ENCODE data around the gene SORL1.
"Not testable (repeated sequence)": the region's sequence is repeated elsewhere in the genome, so short reads cannot be mapped to it uniquely, and the experiment has no call there.

SORL1 gene

DNA sequence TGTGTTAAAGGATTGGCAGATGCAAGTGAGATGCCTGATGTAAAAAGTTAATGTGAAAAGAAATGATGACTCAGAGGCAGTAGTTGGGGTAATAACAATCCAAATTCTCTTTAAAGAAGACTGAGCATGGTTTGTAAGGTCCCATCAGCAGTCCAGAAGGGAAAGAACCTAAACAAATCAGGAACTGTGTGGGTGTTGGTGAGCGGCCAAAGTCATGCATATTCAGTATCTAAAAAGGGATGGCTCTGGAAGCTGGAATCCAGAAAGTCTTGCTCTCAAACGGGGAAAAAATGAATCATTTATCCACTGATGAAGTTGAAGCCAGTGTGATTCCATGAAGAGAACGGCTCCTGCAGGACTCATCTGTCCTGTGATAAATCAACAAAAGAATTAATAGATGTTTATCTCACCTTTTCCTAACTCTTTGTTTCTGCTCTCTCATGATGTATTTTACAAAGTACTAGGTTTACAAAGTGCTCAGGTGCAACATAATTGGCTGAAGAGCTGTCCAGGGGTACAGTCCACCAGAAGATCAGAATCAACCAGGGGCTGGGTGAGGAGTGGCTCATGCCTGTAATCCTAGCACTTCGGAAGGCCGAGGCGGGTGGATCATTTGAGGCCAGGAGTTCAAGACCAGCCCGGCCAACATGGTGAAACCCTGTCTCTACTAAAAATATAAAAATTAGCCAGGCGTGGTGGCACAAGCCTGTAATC lies 21.1 kb downstream of the SORL1 start:
- TF ChIP-seq CTCF (conservative IDR thresholded peaks at IDR 0.05; ENCODE audit: low read depth, low read length): no peak
- no peak for DNase-seq (ENCODE audit: low read depth)
- H3K4me3 ChIP-seq (ENCODE audit: low read length): no peak overlapping the region

DNA sequence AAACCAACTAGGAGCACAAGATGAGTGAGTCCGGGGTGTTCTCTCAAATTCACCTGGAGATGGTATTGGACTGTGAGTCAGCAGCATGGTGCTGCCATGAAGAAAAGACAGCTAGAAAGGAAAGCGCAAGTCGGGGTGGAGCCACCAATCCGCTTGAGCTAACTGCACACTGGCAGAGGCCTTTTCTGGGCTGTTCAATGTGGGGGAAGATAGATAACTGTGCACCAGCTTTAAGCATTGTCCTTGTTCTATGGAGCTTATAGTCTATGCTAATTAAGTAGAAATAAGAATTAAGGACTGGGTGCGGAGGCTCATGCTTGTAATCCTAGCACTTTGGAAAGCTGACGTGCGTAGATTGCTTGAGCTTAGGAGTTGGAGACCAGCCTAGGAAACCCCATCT lies 22.6 kb downstream of the SORL1 start:
- no peak for TF ChIP-seq CTCF (conservative IDR thresholded peaks at IDR 0.05; ENCODE audit: low read depth, low read length)
- DNase-seq (ENCODE audit: low read depth): no peak
- H3K4me3 ChIP-seq (ENCODE audit: low read length): no peak overlapping the region

GRCh38 chr11:121476379-121477032 lies 24.4 kb downstream of the SORL1 start:
- no peak for DNase-seq (ENCODE audit: low read depth)
- no peak for TF ChIP-seq CTCF (conservative IDR thresholded peaks at IDR 0.05; ENCODE audit: low read depth, low read length)
- H3K4me3 ChIP-seq (ENCODE audit: low read length): no peak overlapping the region

DNA sequence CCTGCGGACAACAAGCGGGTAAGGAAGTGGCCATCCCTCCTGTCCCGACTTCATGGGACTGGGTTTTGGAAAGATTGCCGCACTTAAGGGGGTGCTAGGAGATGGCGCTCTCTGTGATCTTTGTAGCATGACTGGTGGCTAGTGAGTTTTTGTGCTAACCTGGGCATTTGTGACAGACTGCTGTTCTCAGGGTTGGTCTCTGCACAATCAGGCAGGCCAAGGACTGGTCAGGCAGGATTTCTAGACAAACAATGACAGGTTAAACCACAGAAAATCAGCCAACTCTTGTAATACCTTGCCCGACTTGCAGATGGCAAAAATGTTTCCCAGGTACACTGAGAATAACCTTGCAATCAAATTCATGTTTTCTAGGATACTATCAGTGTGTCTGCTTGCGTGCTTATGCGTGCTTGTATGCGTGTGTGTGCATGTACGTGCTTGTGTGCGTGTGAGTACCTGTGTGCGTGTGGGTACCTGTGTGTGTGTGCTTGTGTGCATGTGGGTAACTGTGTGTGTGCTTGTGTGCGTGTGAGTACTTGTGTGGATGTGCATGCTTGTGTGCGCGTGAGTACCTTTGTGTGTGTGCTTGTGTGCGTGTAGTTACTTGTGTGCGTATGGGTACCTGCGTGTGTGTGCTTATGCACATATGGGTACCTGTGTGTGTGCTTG lies 26.2 kb downstream of the SORL1 start:
- no peak for TF ChIP-seq CTCF (conservative IDR thresholded peaks at IDR 0.05; ENCODE audit: low read depth, low read length)
- no peak for DNase-seq (ENCODE audit: low read depth)
- H3K4me3 ChIP-seq (ENCODE audit: low read length): no peak overlapping the region

DNA sequence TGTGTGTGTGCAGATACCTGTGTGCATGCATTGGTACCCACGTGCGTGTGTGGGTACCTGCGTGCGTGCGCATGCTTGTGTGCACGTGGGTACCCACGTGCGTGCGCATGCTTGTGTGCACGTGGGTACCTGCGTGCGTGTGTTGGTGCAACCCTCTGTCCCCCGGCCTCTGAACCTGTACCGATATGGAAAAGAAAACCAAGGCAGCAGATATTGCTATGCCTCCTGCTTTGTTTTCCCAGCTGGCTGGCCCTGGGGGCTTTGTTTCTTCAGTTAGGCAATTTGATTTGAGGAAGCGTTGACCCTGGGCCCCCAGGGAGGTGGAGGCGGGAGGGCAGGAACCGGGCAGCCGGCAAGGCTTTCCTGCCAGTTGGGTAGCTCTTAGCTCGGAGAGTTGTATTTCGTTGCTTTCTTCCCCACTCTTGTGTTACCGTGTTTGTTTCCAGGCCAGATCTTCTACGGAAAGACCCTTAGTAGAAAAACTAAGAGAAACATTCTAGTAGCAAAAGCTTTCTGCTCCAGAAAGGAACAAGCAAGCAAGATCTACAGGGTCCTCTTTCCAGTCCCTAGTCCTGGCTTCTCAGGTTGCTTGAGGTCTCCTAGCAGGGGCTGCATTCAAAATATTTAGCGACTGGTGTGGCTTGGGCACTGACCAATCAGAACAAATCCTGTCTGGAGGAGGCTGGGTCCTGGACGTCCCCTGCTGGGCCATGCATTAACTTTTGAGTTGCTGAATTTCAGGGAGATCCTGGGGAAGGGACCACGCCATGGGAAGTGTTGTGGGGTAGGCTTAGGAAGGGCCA lies 27.0 kb downstream of the SORL1 start:
- no peak for DNase-seq (ENCODE audit: low read depth)
- no peak overlapping the region for H3K4me3 ChIP-seq (ENCODE audit: low read length)
- no peak for TF ChIP-seq CTCF (conservative IDR thresholded peaks at IDR 0.05; ENCODE audit: low read depth, low read length)

DNA sequence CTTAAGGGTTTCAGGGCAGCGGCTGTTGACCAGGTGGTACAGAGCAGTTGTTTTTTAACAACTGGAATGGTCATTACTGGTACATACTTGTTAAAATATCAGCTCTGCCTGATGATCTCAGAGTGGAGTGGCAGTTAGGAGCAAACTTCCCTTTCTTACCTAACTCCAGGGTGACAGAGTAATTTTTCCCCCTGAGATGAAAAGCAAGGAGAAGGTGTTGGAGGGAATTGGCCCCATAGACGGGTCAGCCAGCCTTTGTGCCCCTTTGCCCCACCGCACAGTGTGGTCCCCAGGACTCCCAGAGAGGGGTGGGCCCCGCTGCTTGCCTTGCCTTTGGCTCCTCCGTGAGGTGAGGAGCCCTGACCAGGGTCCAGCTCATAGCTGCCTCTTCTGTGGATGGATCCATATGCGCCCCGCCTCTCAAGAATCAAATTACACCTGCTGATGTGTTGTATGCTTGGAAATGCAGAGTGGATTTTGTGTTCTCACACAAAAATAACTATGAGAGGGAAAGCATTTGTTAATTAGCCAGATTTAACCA lies 27.7 kb downstream of the SORL1 start:
- no peak overlapping the region for H3K4me3 ChIP-seq (ENCODE audit: low read length)
- no peak for DNase-seq (ENCODE audit: low read depth)
- TF ChIP-seq CTCF (conservative IDR thresholded peaks at IDR 0.05; ENCODE audit: low read depth, low read length): no peak

DNA sequence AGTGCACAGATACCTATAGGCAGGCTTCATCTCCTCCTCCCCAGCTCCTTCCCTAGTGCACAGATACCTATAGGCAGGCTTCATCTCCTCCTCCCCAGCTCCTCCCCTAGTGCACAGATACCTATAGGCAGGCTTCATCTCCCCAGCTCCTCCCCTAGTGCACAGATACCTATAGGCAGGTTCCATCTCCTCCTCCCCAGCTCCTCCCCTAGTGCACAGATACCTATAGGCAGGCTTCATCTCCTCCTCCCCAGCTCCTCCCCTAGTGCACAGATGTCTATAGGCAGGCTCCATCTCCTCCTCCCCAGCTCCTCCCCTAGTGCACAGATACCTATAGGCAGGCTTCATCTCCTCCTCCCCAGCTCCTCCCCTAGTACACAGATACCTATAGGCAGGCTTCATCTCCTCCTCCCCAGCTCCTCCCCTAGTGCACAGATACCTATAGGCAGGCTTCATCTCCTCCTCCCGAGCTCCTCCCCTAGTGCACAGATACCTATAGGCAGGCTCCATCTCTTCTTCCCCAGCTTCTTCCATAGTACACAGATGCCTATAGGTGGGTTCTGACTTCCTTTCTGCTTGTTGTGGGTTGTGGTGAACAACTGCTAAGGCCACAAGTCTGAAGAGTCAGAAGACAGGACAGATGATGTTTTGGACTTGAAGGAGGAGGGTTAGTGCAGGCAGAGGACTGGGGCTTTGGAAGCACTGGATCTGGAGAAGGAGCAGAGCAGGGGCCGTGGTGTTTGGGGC lies 29.5 kb downstream of the SORL1 start:
- H3K4me3 ChIP-seq (ENCODE audit: low read length); DNase-seq (ENCODE audit: low read depth): not testable (repeated sequence)

Measured in retinal pigment epithelial cell (primary cell).